K562 (cell line): Measurements from ENCODE around the gene SV2C. TPM values are rescaled to one million over a fixed set of nuclear protein-coding genes. Genes with fewer than 3 reads are reported as not detected.
A peak's percentile ranks its signal among the peaks of the same experiment; 100 is the strongest.

Experiments used
- ATAC-seq: fragments of 200-7000 bp; cut with Tn5 transposase; 3 replicates; pipeline ENCODE4 v1.9.1; 2020; ENCODE audit warnings: moderate library complexity
- BruUV-seq: library from RNA; stranded (reverse); fragments of 400-500 nt; replicated peaks from 2 replicates; lab custom pipeline; 2021; lab: Mats Ljungman, UMichigan
- CTCF ChIA-PET: fragments of 300-600 bp; formaldehyde crosslinking; extraction: SDS; loops from one replicate; lab custom pipeline; 2021; ENCODE audit warnings: low intra/inter-chr PET ratio; lab: Yijun Ruan, JAX
- POLR2A ChIA-PET: fragments of 300-600, 350-650 bp; sonication (Branson Sonifier 250); formaldehyde crosslinking; extraction: SDS; loops from one replicate; lab custom pipeline; 2021; ENCODE audit warnings: antibody characterized with exemption, inconsistent platforms; lab: Yijun Ruan, JAX
- DNase-seq, 4 experiments: peaks; one replicate each; pipeline versions ENCODE4 v3.0.0 to v3.0.0-alpha.2; 2011 to 2018; ENCODE audit warnings: low spot score in 3 of 4, mixed read lengths in 3 of 4; ENCODE audit errors: extremely low read depth in 1 of 4
- FAIRE-seq: peaks from 2 replicates; lab custom pipeline; 2011; peaks lifted over from hg19 to GRCh38; lab: Jason Lieb, UNC
- H2AFZ ChIP-seq: 2 replicates; pipeline ENCODE4 v1.6.0; 2011; ENCODE audit warnings: low read depth, low read length, control low read depth, inconsistent platforms
- H3K27ac ChIP-seq: fragments of 200-600 bp; 3 replicates; pipeline ENCODE4 v1.8.0; 2011; ENCODE audit warnings: low read depth, mild to moderate bottlenecking, control low read depth, inconsistent platforms, low read length, moderate library complexity, mixed read lengths; ENCODE audit errors: extremely low read depth
- H3K27me3 ChIP-seq, 2 experiments: fragments of 300-600 bp in 1 of 2; 2 replicates in 1 of 2; 3 replicates in 1 of 2; pipeline versions ENCODE4 v1.6.0 to v1.8.0; 2011; ENCODE audit warnings: inconsistent platforms in 2 of 2, low read length in 2 of 2, mild to moderate bottlenecking in 1 of 2, mixed read lengths in 1 of 2, moderate library complexity in 1 of 2; ENCODE audit not compliant: control insufficient read depth in 2 of 2, insufficient read depth in 2 of 2
- H3K36me3 ChIP-seq: fragments of 300-600 bp; 3 replicates; pipeline ENCODE4 v1.8.0; 2011; ENCODE audit warnings: mild to moderate bottlenecking, low read length, inconsistent platforms; ENCODE audit not compliant: control insufficient read depth, insufficient read depth
- H3K4me1 ChIP-seq, 2 experiments: fragments of 200-600 bp in 1 of 2; replicated peaks in 1 of 2; 2 replicates in 1 of 2; 3 replicates in 1 of 2; pipeline versions ENCODE4 v1.5.1 to v1.8.0; 2011; ENCODE audit warnings: inconsistent platforms in 2 of 2, low read length in 2 of 2, mild to moderate bottlenecking in 1 of 2, mixed read lengths in 1 of 2, moderate library complexity in 1 of 2; ENCODE audit not compliant: control insufficient read depth in 2 of 2, insufficient read depth in 2 of 2
- H3K4me2 ChIP-seq: 2 replicates; pipeline ENCODE4 v1.6.1; 2011; ENCODE audit warnings: low read length, control low read depth, inconsistent platforms, mixed read lengths; ENCODE audit not compliant: insufficient read depth
- H3K4me3 ChIP-seq: fragments of 200-600 bp; sonication (generic), shearing (Covaris generic); 2 replicates; pipeline ENCODE4 v1.5.1; 2016; ENCODE audit warnings: control low read depth, inconsistent platforms
- H3K79me2 ChIP-seq: fragments of 200-600 bp; 3 replicates; pipeline ENCODE4 v1.8.0; 2011; ENCODE audit warnings: low read length, inconsistent platforms; ENCODE audit not compliant: control insufficient read depth, insufficient read depth
- H3K9ac ChIP-seq, 2 experiments: 2 replicates each; pipeline versions ENCODE4 v1.6.0 to v1.6.1; 2011; ENCODE audit warnings: low read depth in 2 of 2, low read length in 2 of 2, control low read depth in 1 of 2, inconsistent platforms in 1 of 2, mild to moderate bottlenecking in 1 of 2, mixed read lengths in 1 of 2; ENCODE audit not compliant: insufficient read depth in 1 of 2
- H3K9me1 ChIP-seq: one replicate; pipeline ENCODE4 v1.6.0; 2011; ENCODE audit warnings: inconsistent platforms, mild to moderate bottlenecking, low read length, moderate library complexity; ENCODE audit not compliant: control insufficient read depth, insufficient read depth
- H3K9me3 ChIP-seq: replicated peaks from 2 replicates; pipeline ENCODE4 v1.5.1; 2011; ENCODE audit warnings: low read depth, low read length, inconsistent platforms; ENCODE audit not compliant: control insufficient read depth, insufficient read depth
- H4K20me1 ChIP-seq: replicated peaks from 2 replicates; pipeline ENCODE4 v1.6.1; 2011; ENCODE audit warnings: low read length, inconsistent platforms, mixed read lengths; ENCODE audit not compliant: control insufficient read depth, insufficient read depth
- CTBP1 ChIP-seq: fragments of 450-650 bp; IDR thresholded peaks from 2 replicates; pipeline ENCODE4 v1.6.1; 2016; ENCODE audit warnings: borderline replicate concordance
- FIP1L1 ChIP-seq: fragments of 200-400 bp; formaldehyde crosslinking; IDR thresholded peaks from 2 replicates; pipeline ENCODE4 v1.6.1; 2018; ENCODE audit warnings: mild to moderate bottlenecking, low read depth, low read length; ENCODE audit not compliant: poor library complexity, severe bottlenecking
- SAFB ChIP-seq: fragments of 200-400 bp; formaldehyde crosslinking; IDR thresholded peaks from 2 replicates; pipeline ENCODE4 v1.6.1; 2017; ENCODE audit warnings: low read depth, low read length, borderline replicate concordance
- ZBED1 ChIP-seq: IDR thresholded peaks from 2 replicates; pipeline ENCODE4 v1.6.1; 2014
- ZBTB11 ChIP-seq, 3 experiments: fragments of 200-800 bp in 1 of 3; fragments of 250-450 bp in 1 of 3; fragments of 450-650 bp in 1 of 3; sonication (Bioruptor Pico) in 1 of 3; sonication (Bioruptor generic) in 1 of 3; formaldehyde crosslinking in 1 of 3; IDR thresholded peaks; 2 replicates each; pipeline versions ENCODE4 v1.6.1 to v1.8.0; 2016 to 2022; ENCODE audit warnings: mild to moderate bottlenecking in 2 of 3, missing genetic modification characterization in 2 of 3, missing compliant biosample characterization in 1 of 3, moderate library complexity in 1 of 3
- ZBTB33 ChIP-seq: sonication (generic); formaldehyde crosslinking; IDR thresholded peaks from 2 replicates; pipeline ENCODE4 v1.8.1; 2023; ENCODE audit warnings: mild to moderate bottlenecking, missing genetic modification reagents
- ZNF449 ChIP-seq: fragments of 250-450 bp; sonication (Bioruptor Pico); IDR thresholded peaks from 2 replicates; pipeline ENCODE4 v1.8.0; 2022; ENCODE audit warnings: moderate library complexity, mild to moderate bottlenecking, inconsistent platforms
- in situ Hi-C: fragments of 300-500 bp; cut with MboI; formaldehyde crosslinking; loops from 4 replicates; pipeline ENCODE4 v1.15.0; 2018; ENCODE audit warnings: inconsistent platforms, mixed read lengths
- intact Hi-C: fragments of 100-400 bp; cut with micrococcal nuclease; formaldehyde crosslinking; loops from 2 replicates; pipeline ENCODE4 v1.14.2; 2022
- polyA plus RNA-seq, 8 experiments: library from polyadenylated mRNA; depleted of rRNA in 4 of 8; stranded (reverse) in 5 of 8; unstranded in 3 of 8; fragments of >200 nt; fragmentation: Nextera tagmentation in 2 of 8; fragmentation: Illumina TruSeq in 1 of 8; extraction: Ambion mirVana in 2 of 8; extraction: Trizol in 1 of 8; gene quantifications; 2 replicates each; pipeline versions ENCODE4 v1.2.1 to v1.2.3, GENCODE V29; 2011 to 2014; ENCODE audit warnings: inconsistent platforms in 1 of 8, missing spikeins in 1 of 8
- total RNA-seq, 7 experiments: library from RNA; depleted of rRNA in 6 of 7; stranded (reverse); fragments of >200 nt in 6 of 7; fragmentation: Illumina TruSeq in 2 of 7; extraction: Trizol in 2 of 7; gene quantifications; 2 replicates each; pipeline versions ENCODE4 v1.2.1 to v1.2.3, GENCODE V29; 2011 to 2021; ENCODE audit warnings: low replicate concordance in 1 of 7
- TF ChIP-seq, protein P1 (sequence below): fragments of 250-450 bp; sonication (Bioruptor Pico); IDR thresholded peaks from 2 replicates; pipeline ENCODE4 v1.8.0; 2022; ENCODE audit warnings: moderate library complexity, mild to moderate bottlenecking, inconsistent platforms

SV2C gene
- total and polyA plus RNA-seq, 9 of the 15 experiments (the other 6 are each of a cell fraction or from before 2014, with no cell fraction given), result 0.05 TPM; not detected in 8

DNA sequence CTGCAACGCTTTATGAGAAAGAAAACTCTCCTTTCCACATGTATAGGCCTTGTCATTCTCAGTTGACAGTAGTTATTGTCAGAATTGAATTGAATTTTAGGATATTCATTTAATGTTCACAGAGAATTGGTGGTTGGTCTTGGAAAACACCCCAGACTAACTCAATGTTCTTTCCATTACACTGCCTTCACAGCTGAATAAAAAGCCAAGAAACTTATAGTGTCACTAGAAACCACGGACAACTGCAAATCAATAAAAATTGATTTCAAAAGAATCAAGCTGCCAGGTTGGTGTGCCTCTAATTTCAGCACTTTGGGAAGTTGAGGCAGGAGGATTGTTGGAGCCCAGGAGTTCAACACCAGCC lies 281.0 kb downstream of the SV2C start (continued):
- TF ChIP-seq ZBTB11 (CRISPR knock-in tag; IDR thresholded peaks at IDR 0.05) (peak in 1 of 3 experiments; percentile 42; a peak in 2 of 6 replicates), FIP1L1 (no peak), ZBTB33 (CRISPR knock-in tag) (no peak), SAFB (no peak)

DNA sequence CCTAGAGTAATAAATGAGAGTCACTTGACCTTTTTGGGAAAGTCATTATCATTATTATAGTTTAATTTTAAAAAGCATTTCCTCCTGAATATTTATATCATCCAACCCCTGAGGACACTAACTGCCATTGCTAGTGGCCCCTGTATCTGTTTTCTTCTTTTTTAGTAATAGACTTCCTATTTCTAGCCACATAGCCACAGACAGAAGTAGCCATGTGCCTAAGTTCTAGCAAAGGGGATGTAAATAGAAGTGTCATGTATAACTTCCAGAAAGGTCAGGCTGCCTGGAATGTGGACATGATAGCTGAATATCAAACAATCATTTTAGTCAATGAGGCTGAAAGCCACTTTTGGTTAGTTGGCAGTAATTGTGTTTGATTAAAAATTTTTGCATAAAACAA lies 282.4 kb downstream of the SV2C start:
- ChIA-PET CTCF (no interaction called here), POLR2A (no interaction called here)
- Histone ChIP-seq H3K9me3 (no peaks in the 10 kb centered on the region), H3K9ac (no peak overlapping the region), H3K36me3 (no peaks in the 10 kb centered on the region), H3K9me1 (no peaks in the 10 kb centered on the region), H3K79me2 (no peaks in the 10 kb centered on the region), H3K27ac (no peak overlapping the region), H3K27me3 (no peaks in the 10 kb centered on the region), H3K4me2 (no peak overlapping the region), H2AFZ (peak overlapping the region; percentile 34), H4K20me1 (no peaks in the 10 kb centered on the region), H3K4me1 (peaks cover 8 to 44% of the 10 kb centered on the region in 2 experiments; a peak in 4 of 5 replicates), H3K4me3 (no peak overlapping the region)
- no peak for ATAC-seq
- in situ Hi-C loops (no loop called here), intact Hi-C loops (no loop called here)
- DNase-seq, result no peak
- BruUV-seq, result no TSS peak
- no peak for FAIRE-seq
- TF ChIP-seq ZBED1 (no peak), ZNF449 (CRISPR knock-in tag) (no peak), CTBP1 (no peak)
- TF ChIP-seq, protein P1, sequence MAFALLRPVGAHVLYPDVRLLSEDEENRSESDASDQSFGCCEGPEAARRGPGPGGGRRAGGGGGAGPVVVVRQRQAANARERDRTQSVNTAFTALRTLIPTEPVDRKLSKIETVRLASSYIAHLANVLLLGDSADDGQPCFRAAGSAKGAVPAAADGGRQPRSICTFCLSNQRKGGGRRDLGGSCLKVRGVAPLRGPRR, result 0 out of 2 replicates have a peak, but pooled peaks have one; percentile 30
